Measurements from ENCODE around the gene XXYLT1. TPM values are rescaled to one million over a fixed set of nuclear protein-coding genes. Genes with fewer than 3 reads are reported as not detected.
A peak's percentile ranks its signal among the peaks of the same experiment; 100 is the strongest.
"Not testable (repeated sequence)": the region's sequence is repeated elsewhere in the genome, so short reads cannot be mapped to it uniquely, and the experiment has no call there.

XXYLT1 gene
- total RNA-seq, 1 experiment from 2014 or later: 49.1 TPM

DNA sequence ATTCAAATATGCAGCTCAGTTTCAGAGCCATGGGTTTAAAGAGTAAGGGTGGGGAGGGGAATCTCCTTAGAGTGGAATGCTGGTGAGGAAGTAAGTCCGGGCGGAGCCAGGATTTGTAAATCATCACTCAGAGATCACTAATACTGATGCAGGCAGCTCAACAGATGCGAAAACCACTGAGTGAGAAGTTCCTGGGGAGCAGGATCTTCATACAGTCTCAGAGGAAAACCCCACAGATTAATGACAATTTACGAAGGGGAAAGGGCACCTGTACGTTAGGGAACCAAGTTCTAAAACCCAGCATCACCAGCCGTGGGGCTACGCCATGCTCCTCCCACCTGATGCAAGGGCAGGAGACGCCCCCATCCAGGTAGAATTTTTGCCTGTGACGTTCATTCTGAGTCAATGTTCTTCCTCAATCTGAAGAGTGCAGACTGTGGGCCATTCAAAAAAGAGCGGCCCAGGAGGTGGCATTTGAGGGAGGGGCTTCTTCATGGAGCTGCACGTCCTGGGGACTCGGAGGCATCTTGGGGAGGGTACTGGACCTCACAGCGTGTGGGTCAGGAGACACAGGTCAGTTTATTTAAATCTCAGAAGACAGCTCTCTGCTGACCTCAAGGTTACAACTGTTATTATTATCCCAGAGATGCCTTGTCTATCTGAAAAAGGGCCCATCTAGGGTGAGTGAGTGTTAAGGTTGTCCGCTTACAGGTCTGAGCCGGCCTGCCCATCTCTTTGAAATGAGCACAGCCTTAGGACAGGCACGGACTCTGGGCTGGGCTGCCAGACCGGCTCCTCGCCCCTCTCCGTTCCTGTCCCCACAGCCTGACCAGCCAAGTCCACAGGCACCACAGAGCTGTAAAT, 228.0 kb downstream of the XXYLT1 start:
- peak; percentile 63 for DNase-seq (ENCODE audit: low spot score)

DNA sequence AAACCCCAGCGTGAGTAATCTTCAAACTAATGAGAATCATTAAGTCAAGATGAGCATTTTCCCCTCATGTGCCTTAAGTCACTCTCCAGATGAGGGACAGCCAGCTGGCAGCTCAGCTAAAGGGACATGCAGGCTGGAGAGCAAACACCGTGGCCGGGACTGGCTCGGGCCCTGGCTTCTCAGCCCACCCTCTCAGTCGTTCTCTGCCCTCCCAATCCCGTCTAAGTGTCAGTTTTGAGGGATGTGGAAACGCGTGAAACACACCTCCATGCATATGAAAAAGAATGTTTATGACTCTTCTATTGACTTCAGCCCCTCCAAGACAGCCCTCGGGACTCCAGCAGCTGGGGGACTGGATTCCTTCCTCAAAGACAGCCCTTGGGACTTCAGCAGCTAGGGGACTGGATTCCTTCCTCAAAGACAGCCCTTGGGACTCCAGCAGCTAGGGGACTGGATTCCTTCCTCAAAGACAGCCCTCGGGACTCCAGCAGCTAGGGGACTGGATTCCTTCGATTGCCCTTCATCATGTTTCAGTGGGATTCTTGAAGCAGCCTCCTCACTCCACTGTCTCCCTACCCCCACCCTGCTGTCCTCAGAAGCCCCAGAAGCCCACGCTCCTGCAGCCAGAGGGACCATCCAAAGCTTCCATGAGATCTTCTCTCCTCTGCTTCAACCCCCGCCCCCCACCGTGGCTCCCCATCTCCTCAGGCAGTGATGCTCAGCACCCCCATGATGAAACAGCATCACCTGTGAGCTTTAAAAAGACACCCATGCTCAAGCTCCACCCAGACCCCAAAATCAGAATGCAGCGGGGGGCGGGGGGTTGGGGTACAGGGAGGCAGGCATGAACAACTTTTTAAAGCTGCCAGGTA, 228.9 kb downstream of the XXYLT1 start:
- no peak for DNase-seq (ENCODE audit: low spot score)

DNA sequence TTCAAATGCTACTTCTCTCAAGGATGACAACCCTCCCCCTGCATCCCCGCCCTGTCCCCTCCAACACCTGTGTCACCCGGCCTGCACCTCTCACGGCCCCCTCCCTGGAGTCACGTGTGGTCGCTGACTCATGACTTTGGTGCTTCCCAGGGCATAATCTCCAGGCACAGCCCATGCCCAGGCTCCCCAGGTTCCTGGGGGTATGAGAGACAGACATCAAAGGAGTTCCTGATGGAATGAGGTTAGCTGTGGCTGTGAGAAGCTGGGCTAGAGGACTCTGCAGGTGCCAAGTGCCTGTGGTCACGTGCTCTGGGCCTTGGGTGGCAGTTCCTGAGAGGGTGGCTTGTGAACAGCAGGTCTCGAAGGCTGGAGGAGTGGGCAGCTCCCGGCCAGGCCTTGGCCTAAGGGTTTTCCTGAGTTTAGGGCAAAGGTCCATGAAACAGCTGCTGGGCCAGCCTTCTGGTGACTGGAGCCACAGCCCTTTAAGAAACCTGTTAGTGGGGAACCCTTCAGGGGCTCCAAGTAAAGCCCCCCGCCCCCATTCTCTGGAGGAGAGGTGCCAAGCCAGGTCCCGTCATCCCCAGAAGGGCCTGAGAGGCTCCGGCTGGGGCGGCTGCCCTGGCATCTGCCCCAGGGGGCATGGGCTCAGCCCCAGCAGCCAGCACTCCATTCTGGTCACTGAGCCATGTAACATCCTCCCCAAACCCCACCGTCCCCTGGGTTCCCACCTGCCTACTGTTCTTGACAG, 230.0 kb downstream of the XXYLT1 start:
- peak; percentile 57 for DNase-seq (ENCODE audit: low spot score)

DNA sequence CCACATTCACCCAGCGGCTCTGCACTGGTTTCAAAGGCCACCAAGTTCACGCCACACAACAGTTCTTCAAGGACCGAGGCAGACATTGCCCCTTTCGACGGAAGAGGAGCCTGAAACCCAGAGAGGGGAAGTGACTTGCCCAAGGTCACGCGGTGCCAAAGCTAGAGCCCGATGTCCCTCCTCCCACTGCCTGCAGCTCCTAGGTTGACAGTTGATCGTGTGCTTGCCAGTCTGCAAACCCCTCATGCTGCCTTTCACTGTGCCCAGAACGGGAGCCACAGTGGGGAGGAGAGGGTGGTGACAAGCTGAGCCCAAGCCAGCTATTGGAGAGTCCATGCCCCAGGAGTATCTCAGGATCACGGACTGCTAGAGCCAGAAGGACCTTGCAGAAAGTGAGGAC, 230.9 kb downstream of the XXYLT1 start:
- DNase-seq (ENCODE audit: low spot score): no peak

DNA sequence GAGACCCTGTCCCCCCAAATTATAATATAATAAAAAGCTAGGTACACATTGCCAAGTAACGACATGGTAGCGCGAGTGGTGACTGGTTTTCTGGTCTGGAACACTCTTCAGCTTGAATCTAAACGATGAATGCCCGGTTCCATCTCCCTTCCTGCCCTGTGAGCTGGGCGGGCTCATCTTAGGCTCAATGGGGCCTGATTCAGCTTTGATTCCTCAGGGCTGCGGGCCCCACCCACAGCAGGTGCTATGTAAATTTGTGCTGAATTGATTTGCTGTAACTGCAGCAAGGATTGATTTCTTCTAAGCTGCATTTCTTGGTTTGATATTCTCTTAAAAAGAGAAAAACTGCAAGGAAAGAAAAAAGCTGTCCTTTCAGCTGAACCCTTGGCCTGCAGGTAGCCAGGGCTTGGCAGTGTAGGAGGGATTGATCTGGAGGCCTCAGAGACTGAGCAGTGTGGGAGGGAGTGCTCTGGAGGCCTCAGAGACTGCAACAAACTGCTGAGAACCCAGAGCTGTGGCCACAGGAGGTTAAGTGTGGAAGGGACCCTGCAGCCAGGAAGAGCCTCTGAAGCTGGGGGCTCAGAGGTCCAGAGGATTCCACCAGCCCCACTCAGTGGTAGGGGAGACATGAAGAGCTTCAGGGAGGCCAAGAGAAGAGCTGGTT, 231.6 kb downstream of the XXYLT1 start:
- DNase-seq (ENCODE audit: low spot score): no peak

DNA sequence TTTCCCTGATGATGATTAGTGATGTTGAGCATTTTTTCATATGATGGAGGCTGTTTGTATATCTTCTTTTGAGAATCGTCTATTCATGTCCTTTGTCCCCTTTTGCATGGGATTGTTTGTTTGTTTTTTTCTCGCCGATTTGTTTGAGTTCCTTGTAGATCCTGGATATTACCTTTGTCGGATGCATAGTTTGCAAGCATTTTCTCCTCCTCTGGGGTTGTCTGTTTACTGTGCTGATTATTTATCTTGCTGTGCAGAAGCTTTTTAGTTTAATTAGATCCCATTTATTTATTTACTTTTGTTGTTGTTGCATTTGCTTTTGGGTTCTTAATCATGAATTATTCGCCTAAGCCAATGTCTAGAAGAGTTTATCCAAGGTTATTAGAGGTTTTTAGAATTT, 232.8 kb downstream of the XXYLT1 start:
- DNase-seq (ENCODE audit: low spot score): no peak

DNA sequence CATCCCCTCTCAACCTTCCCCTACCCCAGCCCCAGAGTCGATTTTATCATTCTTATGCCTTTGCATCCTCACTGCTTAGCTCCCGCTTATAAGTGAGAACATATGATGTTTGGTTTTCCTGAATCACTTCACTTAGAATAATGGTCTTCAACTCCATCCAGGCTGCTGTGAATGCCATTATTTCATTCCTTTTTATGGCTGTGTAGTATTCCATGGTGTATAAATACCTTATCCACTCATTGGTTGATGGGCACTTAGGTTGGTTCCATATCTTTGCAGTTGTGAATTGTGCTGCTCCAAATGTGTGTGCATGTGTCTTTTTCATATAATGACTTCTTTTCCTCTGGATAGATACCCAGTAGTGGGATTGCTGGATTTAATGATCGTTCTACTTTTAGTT, 233.4 kb downstream of the XXYLT1 start:
- DNase-seq (ENCODE audit: low spot score): not testable (repeated sequence)

DNA sequence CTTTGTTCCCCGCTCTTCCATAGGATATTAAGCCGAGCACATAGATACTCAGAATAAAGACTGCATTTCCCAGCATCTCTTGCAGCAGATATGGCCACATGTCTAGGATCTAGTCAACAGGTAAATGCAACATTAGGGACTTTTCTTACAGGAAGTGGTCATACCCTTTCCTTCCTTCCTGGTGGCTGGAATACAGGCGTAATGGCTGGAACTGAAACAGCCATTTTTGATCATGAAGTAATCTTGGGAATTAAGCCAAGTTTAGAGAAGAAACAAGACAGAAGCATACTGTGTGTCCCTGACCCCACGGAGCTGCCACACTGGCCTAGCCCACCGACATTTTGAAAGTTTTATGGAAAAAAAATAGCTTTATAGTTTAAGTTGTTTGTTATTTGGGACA, 234.0 kb downstream of the XXYLT1 start:
- DNase-seq (ENCODE audit: low spot score): no peak

DNA sequence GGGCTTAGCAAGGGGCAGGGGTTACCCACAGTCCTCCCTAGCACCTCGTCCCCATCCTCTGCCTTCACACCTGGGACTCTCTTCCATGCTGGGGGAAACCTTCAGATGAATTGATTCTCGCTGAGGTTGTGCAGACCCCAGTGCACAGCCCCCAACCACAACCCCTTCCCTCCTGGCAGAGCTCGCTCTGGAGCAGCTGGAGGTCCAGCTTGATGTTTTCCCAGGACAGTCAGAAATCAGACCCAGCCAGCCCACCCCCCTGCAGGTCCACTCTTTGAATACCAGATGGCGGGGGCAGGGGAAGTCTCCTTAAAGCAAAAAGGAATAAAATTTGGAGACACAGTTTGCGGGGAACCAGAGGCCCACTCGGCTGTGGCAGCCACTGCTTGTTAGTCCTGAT, 234.4 kb downstream of the XXYLT1 start:
- DNase-seq (ENCODE audit: low spot score): no peak

DNA sequence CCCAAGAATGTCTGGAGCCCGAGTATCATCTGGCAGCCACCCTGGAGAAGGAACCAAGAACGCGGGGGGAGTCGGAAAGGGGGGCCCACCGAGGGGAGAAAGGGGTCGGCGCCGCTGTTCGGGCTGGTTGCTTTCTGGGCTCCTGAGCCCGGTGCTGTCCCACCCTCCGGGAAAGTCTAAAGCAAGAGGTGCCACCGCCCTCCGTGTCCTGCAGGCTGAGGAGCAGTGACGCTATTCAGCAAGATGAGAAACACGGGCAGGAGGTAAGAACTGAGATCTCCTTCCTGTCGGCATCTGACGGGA, 234.8 kb downstream of the XXYLT1 start:
- DNase-seq (ENCODE audit: low spot score): no peak

DNA sequence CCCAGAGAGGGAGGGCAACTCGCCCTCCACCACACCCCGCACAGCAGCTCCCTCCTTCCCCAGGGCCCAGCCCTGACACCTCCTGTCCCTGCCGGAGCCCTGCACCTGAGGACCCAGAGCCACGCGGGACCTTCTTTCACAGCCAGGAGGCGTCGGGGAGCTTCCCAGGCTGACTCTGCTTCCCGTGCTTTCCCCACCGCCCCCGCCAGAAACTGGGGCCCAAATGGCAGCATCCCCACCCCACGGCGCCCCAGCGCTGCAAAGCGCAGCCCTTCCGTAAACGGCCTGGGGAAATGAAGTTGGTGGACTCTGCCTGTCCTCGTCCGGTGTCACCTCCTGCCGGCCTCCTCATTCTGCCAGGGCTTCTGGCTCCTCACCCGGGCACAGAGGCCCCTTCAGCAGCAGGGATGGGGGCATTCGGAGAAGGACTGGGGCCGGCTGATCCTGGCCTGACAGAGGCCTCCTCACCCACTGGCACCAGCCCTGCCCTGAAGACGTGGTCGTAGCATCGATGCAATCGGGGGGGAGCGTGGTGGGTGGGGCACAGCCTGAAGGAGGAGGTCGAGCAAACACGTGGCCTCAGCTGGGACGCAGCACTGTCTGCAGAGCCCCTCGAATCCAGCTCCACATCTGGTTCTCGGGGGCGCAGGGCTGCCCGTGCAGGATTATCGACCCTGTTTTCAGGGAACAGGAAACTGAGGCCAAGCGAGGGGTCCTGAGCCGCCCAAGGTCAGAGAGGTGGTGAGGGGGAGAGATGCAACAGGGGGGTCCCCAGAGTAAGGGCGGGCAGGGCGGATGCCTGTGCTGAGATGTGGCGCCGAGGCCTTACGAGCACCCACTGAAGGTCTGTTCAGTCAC, 235.4 kb downstream of the XXYLT1 start:
- DNase-seq (ENCODE audit: low spot score): no peak

DNA sequence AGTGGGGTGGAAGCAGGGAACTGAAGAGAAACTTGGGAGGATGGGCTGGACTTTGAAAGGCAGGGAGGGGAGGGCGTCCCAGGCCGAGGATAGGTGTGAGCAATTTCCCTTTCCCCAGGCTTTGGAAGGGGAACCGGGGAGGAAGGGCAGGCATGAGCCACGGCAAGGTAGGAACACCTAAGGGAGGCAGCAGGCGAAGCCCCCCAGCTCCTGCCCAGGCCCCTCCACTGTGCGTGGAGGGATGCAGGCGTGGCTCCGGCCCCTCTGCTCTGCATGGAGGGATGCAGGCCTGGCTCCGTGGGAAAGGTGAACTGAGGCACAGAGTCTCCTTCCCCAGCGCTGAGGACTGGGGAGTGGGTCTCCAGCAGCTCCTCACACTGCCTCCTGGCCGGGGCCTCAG, 236.4 kb downstream of the XXYLT1 start:
- DNase-seq (ENCODE audit: low spot score): no peak

DNA sequence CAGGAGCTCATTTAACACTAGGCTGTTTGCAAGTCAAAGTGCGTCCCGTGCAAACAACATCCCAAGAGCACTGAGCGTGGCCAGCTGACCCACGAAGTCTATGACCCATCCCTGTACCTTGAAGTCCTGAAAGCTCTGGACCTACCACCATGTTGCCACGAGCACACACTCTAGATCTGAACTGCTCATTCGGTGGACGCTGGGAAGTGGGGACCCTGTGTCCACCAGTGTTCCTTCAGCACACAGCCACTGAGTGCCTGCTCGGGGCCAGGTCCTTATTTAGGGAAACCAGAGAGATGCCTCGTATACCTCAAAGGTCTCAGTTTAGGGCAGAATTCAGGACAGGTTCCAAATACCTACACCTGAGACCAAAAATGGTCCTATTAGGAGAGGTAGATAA, 236.9 kb downstream of the XXYLT1 start:
- no peak for DNase-seq (ENCODE audit: low spot score)

DNA sequence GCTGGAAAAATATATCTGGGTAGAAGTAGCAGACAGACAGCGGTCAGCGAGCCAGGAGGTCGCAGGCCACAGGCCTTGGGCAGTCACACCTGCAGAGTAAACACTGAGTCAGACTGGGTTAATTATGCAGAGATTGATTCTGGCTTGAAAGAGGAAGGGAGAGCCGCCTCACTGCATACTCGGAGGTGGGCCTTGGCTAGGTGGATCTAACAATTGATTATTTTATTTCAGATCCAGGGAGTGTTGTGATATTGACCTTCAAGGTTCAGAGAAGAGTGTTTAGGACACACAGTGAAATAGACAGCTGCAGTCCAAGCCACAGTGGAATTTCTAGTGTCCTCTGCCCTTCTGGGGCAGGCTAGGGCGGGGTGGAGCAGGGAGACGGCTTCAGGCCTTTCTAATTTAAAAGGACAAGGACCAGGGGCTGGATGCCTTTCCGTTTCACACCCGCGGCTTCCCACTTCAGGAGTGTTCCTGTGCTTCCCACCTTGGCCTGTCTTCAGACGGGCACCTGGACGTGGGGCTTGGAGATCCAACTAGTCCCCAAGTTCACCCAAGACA, 237.3 kb downstream of the XXYLT1 start:
- peak; percentile 61 for DNase-seq (ENCODE audit: low spot score)

DNA sequence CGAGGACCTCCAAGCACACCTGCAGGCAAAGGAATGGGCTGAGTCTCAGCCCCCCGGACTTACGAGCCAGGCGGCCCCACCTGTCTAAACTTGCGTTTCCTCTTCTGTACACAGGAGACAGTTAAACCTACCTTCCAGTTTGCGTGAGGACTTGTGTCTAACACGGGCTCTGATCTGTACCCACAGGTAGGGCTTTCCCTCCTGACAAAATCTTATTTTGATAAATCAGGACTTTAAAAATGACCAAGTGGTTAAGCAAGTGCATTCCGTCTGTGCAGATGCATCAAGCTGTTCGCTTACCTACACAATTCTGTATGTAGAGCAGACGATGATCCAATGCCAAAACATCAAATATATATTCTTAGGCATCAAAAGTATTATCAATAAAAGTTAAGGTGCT, 238.0 kb downstream of the XXYLT1 start:
- DNase-seq (ENCODE audit: low spot score): no peak

DNA sequence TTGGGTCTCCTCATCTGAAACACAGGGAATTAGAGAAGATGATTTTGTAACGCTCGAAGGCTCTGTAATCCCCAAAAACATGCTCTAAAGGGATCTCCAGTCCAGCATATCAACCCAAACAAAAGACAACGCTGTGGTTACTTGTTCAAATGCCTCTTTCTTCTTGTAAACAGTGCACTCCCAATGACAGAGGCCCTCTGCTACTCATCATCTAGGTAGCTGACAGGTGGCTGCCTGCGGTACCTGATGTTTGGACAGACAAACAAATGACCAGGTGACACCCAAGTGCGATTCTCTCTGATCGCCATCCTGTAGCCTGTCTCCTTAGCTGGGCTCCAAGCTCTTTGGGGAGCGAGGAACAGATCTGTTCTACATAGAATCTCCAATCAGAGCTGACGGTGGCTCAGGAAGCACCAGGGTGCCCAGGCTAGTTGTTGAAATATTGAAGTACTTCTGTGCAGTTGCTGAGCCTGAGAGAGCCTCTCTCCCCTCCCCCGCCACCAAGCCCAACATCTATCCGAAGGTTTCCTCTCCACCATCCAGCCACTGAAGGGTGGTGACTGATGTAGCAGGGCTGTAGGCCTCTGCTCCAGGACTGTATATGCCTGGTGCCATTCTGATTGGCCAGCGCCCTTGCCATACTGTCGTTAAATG, 238.7 kb downstream of the XXYLT1 start:
- DNase-seq (ENCODE audit: low spot score): no peak

DNA sequence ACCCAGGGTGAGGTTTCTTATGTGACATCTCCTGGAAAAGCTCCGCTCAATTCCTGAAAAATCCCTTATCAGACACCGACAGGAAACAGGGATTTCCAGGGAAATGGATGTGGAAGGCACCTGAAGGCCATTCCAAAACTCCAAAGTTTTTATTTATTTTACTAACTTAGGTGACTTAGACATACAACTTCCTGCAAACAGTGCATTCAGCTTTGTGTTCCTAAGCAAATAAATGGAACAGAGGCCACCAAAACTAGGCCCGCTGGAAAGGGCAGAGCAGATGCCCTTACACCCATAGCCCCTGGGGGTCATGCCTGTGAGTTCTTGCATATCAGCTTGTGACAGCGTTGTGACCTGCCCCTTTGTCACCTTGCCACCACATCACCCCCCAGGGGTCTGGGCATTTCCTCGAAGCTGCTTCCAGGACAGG, 239.4 kb downstream of the XXYLT1 start:
- no peak for DNase-seq (ENCODE audit: low spot score)

DNA sequence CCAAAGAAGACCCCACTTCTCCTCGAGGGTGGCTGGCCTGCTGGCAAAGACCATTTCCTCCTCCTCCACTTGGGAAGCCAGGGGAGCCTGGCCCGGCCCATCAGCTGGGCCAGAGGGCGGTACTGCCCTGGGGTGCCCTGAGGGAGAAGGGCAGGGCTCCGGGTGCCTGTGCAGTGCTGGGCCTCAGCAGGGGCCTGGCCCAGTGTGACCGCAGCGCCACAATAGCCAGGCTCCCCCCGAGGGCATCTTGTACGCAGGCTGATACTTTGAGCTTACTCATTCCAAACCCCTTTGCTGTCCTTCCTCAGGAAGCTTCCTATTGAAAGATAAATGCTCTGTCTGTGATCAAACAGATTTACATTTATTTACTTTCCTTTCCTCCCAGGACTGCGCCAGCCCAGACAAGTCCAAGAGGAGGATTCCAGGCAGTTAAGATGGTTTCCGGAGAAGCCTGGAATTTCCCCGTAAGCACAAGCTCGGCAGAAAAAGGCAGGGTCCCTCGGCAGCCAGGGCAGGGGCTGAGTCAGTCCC, 240.1 kb downstream of the XXYLT1 start:
- DNase-seq (ENCODE audit: low spot score): peak; percentile 94

DNA sequence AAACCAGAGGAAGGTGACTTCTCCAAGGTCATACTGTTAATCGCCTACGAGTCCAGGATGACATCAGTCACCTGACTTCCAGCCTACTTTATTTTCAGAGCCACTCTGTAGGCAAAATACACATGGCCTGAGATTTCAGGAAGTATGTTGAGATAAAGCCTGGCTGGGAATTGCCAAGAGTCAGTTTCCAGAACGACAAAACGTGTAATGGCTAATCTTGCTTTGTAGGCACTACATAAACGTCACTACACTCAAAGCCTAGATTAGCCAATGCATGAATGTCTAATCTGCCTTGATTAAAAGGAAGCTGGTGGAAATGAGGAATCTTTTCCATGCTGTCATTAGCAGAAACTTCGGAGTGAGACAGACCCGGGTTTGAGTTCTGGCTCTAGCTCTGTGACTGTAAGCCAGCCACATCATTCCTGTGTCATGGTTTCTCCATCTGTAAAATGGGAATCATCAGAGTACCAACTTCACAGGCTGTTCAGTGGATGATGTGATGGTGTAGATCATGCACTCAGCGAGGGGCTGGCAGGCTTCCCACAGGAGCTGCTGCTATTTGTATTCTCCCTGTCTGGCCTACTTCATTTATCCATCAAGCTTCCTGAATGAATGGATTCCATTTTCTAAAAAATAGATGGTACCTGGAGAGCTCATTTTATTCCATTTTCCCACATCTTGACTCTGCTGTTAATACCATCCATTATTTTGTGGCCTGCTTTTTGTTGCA, 241.9 kb downstream of the XXYLT1 start:
- no peak for DNase-seq (ENCODE audit: low spot score)
